ENCODE data around the gene HIVEP3.

HIVEP3 gene

DNA sequence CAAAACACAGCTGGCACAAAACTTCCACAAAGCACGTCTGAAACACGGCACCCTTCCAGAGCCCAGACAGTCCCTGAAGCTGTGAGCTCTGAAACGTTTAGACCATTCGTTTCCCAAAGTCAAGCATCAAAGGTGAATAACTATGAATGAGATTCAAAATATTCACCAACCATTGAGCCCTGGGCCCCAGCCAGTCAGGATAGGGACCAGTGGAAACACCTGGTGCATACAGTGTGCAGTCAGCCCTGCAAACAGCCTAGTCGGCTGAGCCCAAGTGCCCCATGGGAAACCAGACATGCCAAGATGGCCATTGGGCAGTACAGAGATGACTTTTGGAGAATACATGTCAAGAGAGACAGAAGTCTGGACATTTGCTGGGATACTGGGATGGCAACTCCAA lies 343.9 kb downstream of the HIVEP3 start:
- Histone ChIP-seq H3K4me3 (ENCODE audit: low read depth in 1 of 5, low read length in 5 of 5) (no peak overlapping the region), H3K9me3 (ENCODE audit: control insufficient read depth in 5 of 5, low read length in 5 of 5) (no peaks in the 10 kb centered on the region), H3K36me3 (ENCODE audit: control insufficient read depth in 5 of 5, insufficient read depth in 5 of 5, low read length in 5 of 5) (peaks cover 0 to 4% (median 1%) of the 10 kb centered on the region in 5 donors), H3K4me1 (ENCODE audit: control insufficient read depth in 5 of 5, insufficient read depth in 5 of 5, low read length in 5 of 5) (peaks cover 0 to 34% (median 18%) of the 10 kb centered on the region in 5 donors), H3K27ac (ENCODE audit: low read depth, low read length) (no peak overlapping the region), H3K9ac (ENCODE audit: low read length in 5 of 5) (no peak overlapping the region), H3K27me3 (ENCODE audit: control insufficient read depth in 5 of 5, insufficient read depth in 4 of 5, low read length in 5 of 5) (no peaks in the 10 kb centered on the region)

DNA sequence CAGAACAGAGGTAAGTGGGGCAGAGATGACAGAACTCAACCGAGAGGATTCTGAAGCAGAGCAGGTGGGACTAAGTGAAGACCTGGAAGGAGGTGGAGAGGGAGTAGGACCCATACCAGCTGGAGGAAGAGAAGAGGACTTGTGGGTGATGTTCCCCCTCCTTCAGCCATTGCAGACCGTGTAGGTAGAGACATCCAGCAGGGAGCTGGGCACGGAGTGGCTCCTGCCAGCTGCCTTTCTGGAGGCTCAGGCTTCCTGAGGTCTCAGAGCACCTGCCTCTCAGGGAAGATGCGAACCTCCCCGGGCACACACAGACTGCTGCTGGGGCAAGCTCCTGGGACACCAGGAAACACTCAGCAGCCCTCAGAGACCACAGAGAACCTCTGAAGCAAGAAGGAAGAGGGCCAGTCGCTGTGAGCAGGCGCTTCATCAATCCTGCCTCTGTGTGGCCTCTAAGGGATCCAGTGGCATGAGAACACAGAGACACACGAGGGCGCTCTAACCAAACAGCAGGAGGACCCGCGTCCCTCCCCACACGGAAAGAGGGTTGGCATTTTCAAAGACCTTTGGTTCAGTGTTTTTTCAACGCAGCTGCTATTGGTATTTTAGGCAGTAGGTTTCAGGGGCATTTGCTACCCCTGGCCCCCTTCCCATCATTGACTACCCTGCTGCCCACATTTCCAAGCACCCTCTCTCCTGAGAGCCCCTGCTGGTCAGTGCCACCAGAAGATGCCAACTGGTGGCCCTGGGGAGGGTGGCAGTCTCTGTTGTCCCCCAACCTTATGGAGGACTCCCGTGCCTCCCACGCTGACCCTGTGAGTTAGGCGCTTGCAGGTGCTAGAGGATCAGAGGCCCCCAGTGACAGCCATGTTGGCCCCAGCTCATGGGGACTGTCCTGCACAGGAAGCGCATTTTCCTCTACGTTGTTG lies 344.7 kb downstream of the HIVEP3 start:
- H3K9ac ChIP-seq (ENCODE audit: low read length in 5 of 5) = no peak overlapping the region
- H3K27ac ChIP-seq (ENCODE audit: low read depth, low read length) = no peak overlapping the region
- H3K4me3 ChIP-seq (ENCODE audit: low read depth in 1 of 5, low read length in 5 of 5) = no peak overlapping the region
- no peaks in the 10 kb centered on the region for H3K9me3 ChIP-seq (ENCODE audit: control insufficient read depth in 5 of 5, low read length in 5 of 5)
- H3K4me1 ChIP-seq (ENCODE audit: control insufficient read depth in 5 of 5, insufficient read depth in 5 of 5, low read length in 5 of 5) = peaks cover 0 to 34% (median 18%) of the 10 kb centered on the region in 5 donors
- no peaks in the 10 kb centered on the region for H3K27me3 ChIP-seq (ENCODE audit: control insufficient read depth in 5 of 5, insufficient read depth in 4 of 5, low read length in 5 of 5)
- peaks cover 0 to 4% (median 2%) of the 10 kb centered on the region in 5 donors for H3K36me3 ChIP-seq (ENCODE audit: control insufficient read depth in 5 of 5, insufficient read depth in 5 of 5, low read length in 5 of 5)

DNA sequence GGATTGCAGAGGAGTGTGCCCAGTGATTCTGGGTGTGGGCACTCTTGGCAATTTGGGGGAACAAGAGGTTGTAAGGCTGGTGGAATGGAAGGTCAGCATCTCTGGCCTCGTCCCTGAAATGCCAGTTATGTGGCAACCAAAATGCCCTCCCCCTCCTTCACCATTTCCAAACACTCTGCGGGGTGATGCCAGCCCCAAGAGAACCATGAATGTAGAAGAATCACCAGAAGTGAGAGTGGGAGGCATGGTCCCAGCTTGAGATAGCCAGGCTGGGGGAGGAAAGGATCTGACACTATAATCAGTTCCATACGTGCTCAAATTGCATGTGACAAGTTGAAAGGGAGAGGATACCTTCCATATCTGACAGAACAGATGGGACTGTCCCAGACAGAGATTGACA lies 345.5 kb downstream of the HIVEP3 start:
- no peak overlapping the region for H3K27ac ChIP-seq (ENCODE audit: low read depth, low read length)
- no peaks in the 10 kb centered on the region for H3K9me3 ChIP-seq (ENCODE audit: control insufficient read depth in 5 of 5, low read length in 5 of 5)
- H3K9ac ChIP-seq (ENCODE audit: low read length in 5 of 5) = no peak overlapping the region
- no peak overlapping the region for H3K4me3 ChIP-seq (ENCODE audit: low read depth in 1 of 5, low read length in 5 of 5)
- H3K4me1 ChIP-seq (ENCODE audit: control insufficient read depth in 5 of 5, insufficient read depth in 5 of 5, low read length in 5 of 5) = peaks cover 0 to 32% (median 16%) of the 10 kb centered on the region in 5 donors
- no peaks in the 10 kb centered on the region for H3K27me3 ChIP-seq (ENCODE audit: control insufficient read depth in 5 of 5, insufficient read depth in 4 of 5, low read length in 5 of 5)
- H3K36me3 ChIP-seq (ENCODE audit: control insufficient read depth in 5 of 5, insufficient read depth in 5 of 5, low read length in 5 of 5) = peaks cover 0 to 4% (median 2%) of the 10 kb centered on the region in 5 donors

DNA sequence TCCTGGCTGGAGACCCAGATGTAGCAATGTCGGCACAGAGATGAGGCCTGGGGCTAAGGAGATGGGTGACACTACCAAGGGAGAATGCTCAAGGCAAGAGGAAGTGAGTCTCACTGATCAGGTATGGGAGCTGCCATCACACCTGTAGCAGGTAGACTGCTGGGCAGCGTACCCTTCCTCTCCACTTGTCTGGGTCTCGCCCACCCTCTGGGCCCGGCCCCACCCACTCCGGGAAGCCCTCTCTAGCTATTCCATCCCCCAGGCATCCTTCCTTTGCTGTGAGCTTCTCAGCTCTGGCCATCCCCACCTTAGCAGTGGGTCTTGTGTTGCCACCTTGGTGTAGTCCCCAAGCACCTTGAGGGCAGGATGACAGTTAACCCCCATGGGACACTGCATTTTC lies 346.5 kb downstream of the HIVEP3 start:
- no peak overlapping the region for H3K4me3 ChIP-seq (ENCODE audit: low read depth in 1 of 5, low read length in 5 of 5)
- peaks cover 0 to 4% (median 2%) of the 10 kb centered on the region in 5 donors for H3K36me3 ChIP-seq (ENCODE audit: control insufficient read depth in 5 of 5, insufficient read depth in 5 of 5, low read length in 5 of 5)
- no peaks in the 10 kb centered on the region for H3K27me3 ChIP-seq (ENCODE audit: control insufficient read depth in 5 of 5, insufficient read depth in 4 of 5, low read length in 5 of 5)
- H3K4me1 ChIP-seq (ENCODE audit: control insufficient read depth in 5 of 5, insufficient read depth in 5 of 5, low read length in 5 of 5) = peaks cover 0 to 32% (median 16%) of the 10 kb centered on the region in 5 donors
- no peak overlapping the region for H3K9ac ChIP-seq (ENCODE audit: low read length in 5 of 5)
- H3K9me3 ChIP-seq (ENCODE audit: control insufficient read depth in 5 of 5, low read length in 5 of 5) = no peaks in the 10 kb centered on the region
- no peak overlapping the region for H3K27ac ChIP-seq (ENCODE audit: low read depth, low read length)

DNA sequence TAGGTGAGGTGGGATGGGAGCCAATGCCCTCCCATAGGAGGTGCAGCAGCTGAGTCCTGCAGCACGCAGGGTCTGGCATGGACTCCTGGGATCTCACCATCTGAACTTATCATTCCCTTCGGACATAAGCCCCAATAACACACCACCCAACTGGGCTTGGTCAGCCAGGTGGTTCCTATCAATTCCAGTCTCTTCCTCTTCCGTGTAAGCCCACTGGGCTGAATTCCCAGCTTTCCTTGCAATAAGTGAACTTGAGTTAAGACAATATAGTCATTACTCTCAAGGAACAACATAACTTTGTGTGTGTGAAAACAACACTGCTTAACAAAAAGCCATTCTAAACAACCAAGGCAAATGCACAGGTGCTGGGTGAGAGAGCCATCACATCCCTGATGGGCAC lies 347.7 kb downstream of the HIVEP3 start:
- Histone ChIP-seq H3K9ac (ENCODE audit: low read length in 5 of 5) (no peak overlapping the region), H3K27ac (ENCODE audit: low read depth, low read length) (no peak overlapping the region), H3K4me1 (ENCODE audit: control insufficient read depth in 5 of 5, insufficient read depth in 5 of 5, low read length in 5 of 5) (peaks cover 0 to 23% (median 13%) of the 10 kb centered on the region in 5 donors), H3K9me3 (ENCODE audit: control insufficient read depth in 5 of 5, low read length in 5 of 5) (no peaks in the 10 kb centered on the region), H3K27me3 (ENCODE audit: control insufficient read depth in 5 of 5, insufficient read depth in 4 of 5, low read length in 5 of 5) (no peaks in the 10 kb centered on the region), H3K36me3 (ENCODE audit: control insufficient read depth in 5 of 5, insufficient read depth in 5 of 5, low read length in 5 of 5) (peaks cover 0 to 4% (median 2%) of the 10 kb centered on the region in 5 donors), H3K4me3 (ENCODE audit: low read depth in 1 of 5, low read length in 5 of 5) (no peak overlapping the region)

DNA sequence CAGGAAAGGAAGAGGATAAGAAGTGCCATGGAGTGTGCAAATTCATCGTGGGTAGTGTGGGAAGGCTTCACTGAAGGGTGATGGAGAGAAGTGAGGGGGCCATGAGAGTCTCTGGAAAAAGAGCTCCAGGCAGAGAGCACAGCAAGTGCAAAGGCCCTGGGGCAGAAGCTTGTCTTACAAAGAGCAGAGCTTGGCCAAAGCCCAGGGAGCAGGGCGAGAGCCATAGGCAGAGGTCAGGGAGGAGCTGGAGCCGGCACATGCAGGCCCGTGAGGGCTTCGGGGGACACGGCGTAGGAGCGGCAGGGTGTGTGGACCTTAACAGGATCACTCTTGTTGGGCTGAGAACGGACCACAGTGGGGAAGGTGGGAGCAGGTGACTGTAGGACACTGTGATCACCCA lies 350.5 kb downstream of the HIVEP3 start:
- Histone ChIP-seq H3K4me1 (ENCODE audit: control insufficient read depth in 5 of 5, insufficient read depth in 5 of 5, low read length in 5 of 5) (peaks cover 0 to 5% (median 0%) of the 10 kb centered on the region in 5 donors), H3K36me3 (ENCODE audit: control insufficient read depth in 5 of 5, insufficient read depth in 5 of 5, low read length in 5 of 5) (peaks cover 0 to 4% (median 2%) of the 10 kb centered on the region in 5 donors), H3K9me3 (ENCODE audit: control insufficient read depth in 5 of 5, low read length in 5 of 5) (no peaks in the 10 kb centered on the region), H3K27me3 (ENCODE audit: control insufficient read depth in 5 of 5, insufficient read depth in 4 of 5, low read length in 5 of 5) (no peaks in the 10 kb centered on the region), H3K27ac (ENCODE audit: low read depth, low read length) (no peak overlapping the region), H3K4me3 (ENCODE audit: low read depth in 1 of 5, low read length in 5 of 5) (no peak overlapping the region), H3K9ac (ENCODE audit: low read length in 5 of 5) (no peak overlapping the region)

DNA sequence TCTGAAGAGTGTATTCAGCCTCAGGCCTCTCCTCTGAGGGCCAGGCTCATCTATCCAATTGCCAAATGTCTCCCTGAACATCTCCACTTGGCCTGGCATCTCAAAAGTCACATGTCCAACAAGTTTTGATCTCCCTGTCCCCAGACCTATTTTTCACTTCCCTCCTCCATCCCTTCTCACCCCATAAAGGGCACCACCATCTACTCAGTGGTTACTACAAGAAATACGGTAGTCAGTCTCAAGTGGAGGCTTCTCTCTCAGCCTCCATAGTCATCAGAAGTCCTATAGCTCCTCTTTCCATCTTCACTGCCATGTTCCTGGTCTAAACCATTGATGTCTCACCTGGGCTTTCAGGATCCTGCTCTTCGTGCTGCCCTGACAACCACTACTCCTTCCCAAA lies 351.8 kb downstream of the HIVEP3 start:
- Histone ChIP-seq H3K27me3 (ENCODE audit: control insufficient read depth in 5 of 5, insufficient read depth in 4 of 5, low read length in 5 of 5) (no peaks in the 10 kb centered on the region), H3K27ac (ENCODE audit: low read depth, low read length) (no peak overlapping the region), H3K9me3 (ENCODE audit: control insufficient read depth in 5 of 5, low read length in 5 of 5) (no peaks in the 10 kb centered on the region), H3K4me3 (ENCODE audit: low read depth in 1 of 5, low read length in 5 of 5) (no peak overlapping the region), H3K4me1 (ENCODE audit: control insufficient read depth in 5 of 5, insufficient read depth in 5 of 5, low read length in 5 of 5) (no peaks in the 10 kb centered on the region), H3K36me3 (ENCODE audit: control insufficient read depth in 5 of 5, insufficient read depth in 5 of 5, low read length in 5 of 5) (peaks cover 0 to 4% (median 2%) of the 10 kb centered on the region in 5 donors), H3K9ac (ENCODE audit: low read length in 5 of 5) (no peak overlapping the region)

DNA sequence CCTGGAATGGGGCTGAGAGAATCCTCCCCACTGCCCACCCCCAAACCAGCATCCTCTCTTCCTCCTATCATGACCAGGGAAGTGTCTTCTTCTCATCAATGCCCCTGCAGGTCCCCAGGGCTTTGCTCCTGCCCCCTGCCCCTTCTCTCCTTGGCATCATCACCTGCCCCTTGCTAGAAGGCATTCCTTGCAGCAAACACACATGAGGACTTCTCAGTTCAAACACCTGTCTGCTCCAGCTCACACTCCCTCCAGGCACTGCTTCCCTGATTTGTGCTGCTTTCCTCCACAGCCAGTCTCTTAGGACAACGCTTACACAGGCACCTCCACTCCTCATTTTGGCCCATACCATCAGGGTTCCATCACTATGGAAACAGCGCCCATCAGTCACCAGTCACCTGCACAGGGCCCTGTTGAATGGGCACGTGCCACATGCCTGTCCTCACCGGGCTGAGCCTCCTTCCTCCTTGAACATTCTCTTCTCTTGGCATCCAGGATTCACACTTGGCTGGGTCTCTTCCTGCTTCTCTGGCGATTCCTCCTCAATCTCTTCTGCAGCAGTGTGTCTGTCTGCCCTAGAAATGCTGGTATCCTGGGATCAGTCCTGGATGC lies 352.3 kb downstream of the HIVEP3 start:
- no peak overlapping the region for H3K4me3 ChIP-seq (ENCODE audit: low read depth in 1 of 5, low read length in 5 of 5)
- no peaks in the 10 kb centered on the region for H3K9me3 ChIP-seq (ENCODE audit: control insufficient read depth in 5 of 5, low read length in 5 of 5)
- H3K27ac ChIP-seq (ENCODE audit: low read depth, low read length) = no peak overlapping the region
- H3K36me3 ChIP-seq (ENCODE audit: control insufficient read depth in 5 of 5, insufficient read depth in 5 of 5, low read length in 5 of 5) = peaks cover 0 to 3% (median 2%) of the 10 kb centered on the region in 5 donors
- no peak overlapping the region for H3K9ac ChIP-seq (ENCODE audit: low read length in 5 of 5)
- no peaks in the 10 kb centered on the region for H3K4me1 ChIP-seq (ENCODE audit: control insufficient read depth in 5 of 5, insufficient read depth in 5 of 5, low read length in 5 of 5)
- no peaks in the 10 kb centered on the region for H3K27me3 ChIP-seq (ENCODE audit: control insufficient read depth in 5 of 5, insufficient read depth in 4 of 5, low read length in 5 of 5)

DNA sequence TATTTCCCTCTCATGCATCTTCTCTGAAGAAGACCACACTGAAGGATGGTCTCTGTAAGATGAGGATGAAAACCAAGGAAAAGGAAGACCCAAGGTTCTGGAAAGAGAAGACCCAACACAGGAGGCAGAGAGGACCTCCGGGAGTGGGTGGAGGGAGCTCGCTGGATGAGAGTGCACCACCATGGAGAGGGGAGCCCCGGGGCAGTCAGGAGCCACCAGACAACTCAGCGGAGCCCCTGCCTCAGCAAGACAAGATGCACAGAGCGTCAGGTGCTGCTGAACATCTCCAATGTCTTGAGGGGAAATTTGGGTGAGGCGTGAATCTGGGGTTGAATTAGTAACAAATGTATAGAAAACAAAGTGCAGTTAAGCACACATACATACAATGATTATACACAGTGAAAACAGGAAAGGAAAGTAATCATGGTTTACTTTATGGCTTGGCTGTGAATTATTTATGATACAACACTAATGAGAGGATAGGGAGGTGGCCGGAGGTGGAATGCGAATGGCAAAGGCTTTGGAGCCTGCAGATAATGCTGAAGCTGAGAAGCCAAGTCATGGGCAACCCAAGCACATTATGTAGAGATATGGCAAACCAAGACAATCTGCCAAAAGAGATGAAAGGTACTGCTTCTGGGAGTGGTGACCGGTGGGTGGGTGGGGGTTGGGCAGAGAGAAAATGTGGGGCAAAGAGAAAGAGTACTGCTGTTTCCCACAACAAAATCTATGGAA lies 353.8 kb downstream of the HIVEP3 start:
- H3K4me1 ChIP-seq (ENCODE audit: control insufficient read depth in 5 of 5, insufficient read depth in 5 of 5, low read length in 5 of 5) = no peaks in the 10 kb centered on the region
- no peak overlapping the region for H3K9ac ChIP-seq (ENCODE audit: low read length in 5 of 5)
- no peaks in the 10 kb centered on the region for H3K27me3 ChIP-seq (ENCODE audit: control insufficient read depth in 5 of 5, insufficient read depth in 4 of 5, low read length in 5 of 5)
- no peak overlapping the region for H3K4me3 ChIP-seq (ENCODE audit: low read depth in 1 of 5, low read length in 5 of 5)
- H3K36me3 ChIP-seq (ENCODE audit: control insufficient read depth in 5 of 5, insufficient read depth in 5 of 5, low read length in 5 of 5) = peaks cover 0 to 3% (median 0%) of the 10 kb centered on the region in 5 donors
- no peaks in the 10 kb centered on the region for H3K9me3 ChIP-seq (ENCODE audit: control insufficient read depth in 5 of 5, low read length in 5 of 5)
- no peak overlapping the region for H3K27ac ChIP-seq (ENCODE audit: low read depth, low read length)

Measured in subcutaneous abdominal adipose tissue (tissue), 5 donors.